Right renal cortex interstitium (tissue), 3 donors: ENCODE data around the gene HSD17B4. TPM values are rescaled to one million over a fixed set of nuclear protein-coding genes. Genes with fewer than 3 reads are reported as not detected.

Experiments used
- DNase-seq, 3 donors: peaks; one replicate each; pipeline ENCODE4 v3.0.0-alpha.2; 2013; ENCODE audit warnings: low read depth in 3 of 3, low spot score in 2 of 3
- polyA plus RNA-seq, 3 donors: library from polyadenylated mRNA; unstranded; fragments of 120-200 nt; gene quantifications; one replicate each; pipeline ENCODE4 v1.2.1, GENCODE V29; 2013; ENCODE audit not compliant: insufficient read length in 3 of 3

Gene HSD17B4
- polyA plus RNA-seq, 3 donors: 218 to 244 (median 224) TPM

- DNase-seq: no peak
Observed at GRCh38 chr5:119583684-119584083, 131.4 kb downstream of the HSD17B4 start.

Other genes with a start within 250 kb of the HSD17B4 start
- gene TNFAIP8, start 96.5 kb upstream of the HSD17B4 start, polyA plus RNA-seq: 10 to 100 TPM; 24.0 to 29.9 (median 28.3) TPM
- not detected for gene FAM170A, start 177.1 kb downstream of the HSD17B4 start, polyA plus RNA-seq